ENCODE data around the gene LPP. TPM values are rescaled to one million over a fixed set of nuclear protein-coding genes. Genes with fewer than 3 reads are reported as not detected.
"Not testable (repeated sequence)": the region's sequence is repeated elsewhere in the genome, so short reads cannot be mapped to it uniquely, and the experiment has no call there.

The LPP gene
- total RNA-seq, 2 experiments from 2014 or later = 27.5 to 31.8 TPM

DNA sequence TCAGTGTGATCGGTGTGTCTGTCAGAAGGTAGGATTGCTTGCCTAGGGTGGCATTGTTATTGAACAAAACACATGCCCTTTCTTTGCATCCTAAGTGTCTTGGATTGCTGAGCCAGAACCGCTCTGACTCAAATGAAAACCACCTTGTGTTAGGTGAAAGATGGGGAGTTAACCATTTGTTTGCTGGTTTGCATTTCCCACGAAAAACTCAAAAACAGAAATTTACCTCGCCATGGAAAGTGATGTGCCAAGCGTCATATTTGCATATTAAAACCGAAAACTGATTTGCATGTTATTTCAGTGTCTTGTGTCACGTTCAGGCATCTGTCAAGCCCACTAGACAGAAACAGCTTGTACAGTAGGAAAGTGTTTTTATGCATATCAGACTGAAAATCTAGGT lies 543.2 kb downstream of the LPP start:
- peaks cover 1% of the 10 kb centered on the region for H3K36me3 Mint-ChIP-seq (ENCODE audit: low read depth)
- H3K27ac Mint-ChIP-seq = no peak overlapping the region
- no peaks in the 10 kb centered on the region for H3K9me3 Mint-ChIP-seq
- DNase-seq = peak; percentile 36
- no peak overlapping the region for H3K4me3 Mint-ChIP-seq
- CTCF ChIA-PET = interaction anchor here (0.7 to 1.3 kb wide), 2 partner anchors 257 to 958 kb away, joined by 3 to 6 read pairs; no protein-coding TSS in a partner anchor
- intact Hi-C loops (cut with micrococcal nuclease) = no loop called here
- H3K27me3 Mint-ChIP-seq (ENCODE audit: low read depth) = no peaks in the 10 kb centered on the region
- H3K4me1 Mint-ChIP-seq (ENCODE audit: low read depth) = peaks cover 33% of the 10 kb centered on the region

- H3K27ac Mint-ChIP-seq = no peak overlapping the region
- DNase-seq = no peak
- peaks cover 33% of the 10 kb centered on the region for H3K4me1 Mint-ChIP-seq (ENCODE audit: low read depth)
- H3K4me3 Mint-ChIP-seq = no peak overlapping the region
- CTCF ChIA-PET = interaction anchor here (0.6 to 0.9 kb wide), 2 partner anchors 93 to 1104 kb away, joined by 3 read pairs; no protein-coding TSS in a partner anchor
- H3K9me3 Mint-ChIP-seq = no peaks in the 10 kb centered on the region
- intact Hi-C loops (cut with micrococcal nuclease) = no loop called here
- peaks cover 1% of the 10 kb centered on the region for H3K36me3 Mint-ChIP-seq (ENCODE audit: low read depth)
- no peaks in the 10 kb centered on the region for H3K27me3 Mint-ChIP-seq (ENCODE audit: low read depth)
Observed at GRCh38 chr3:188698436-188698835, 544.5 kb downstream of the LPP start.

DNA sequence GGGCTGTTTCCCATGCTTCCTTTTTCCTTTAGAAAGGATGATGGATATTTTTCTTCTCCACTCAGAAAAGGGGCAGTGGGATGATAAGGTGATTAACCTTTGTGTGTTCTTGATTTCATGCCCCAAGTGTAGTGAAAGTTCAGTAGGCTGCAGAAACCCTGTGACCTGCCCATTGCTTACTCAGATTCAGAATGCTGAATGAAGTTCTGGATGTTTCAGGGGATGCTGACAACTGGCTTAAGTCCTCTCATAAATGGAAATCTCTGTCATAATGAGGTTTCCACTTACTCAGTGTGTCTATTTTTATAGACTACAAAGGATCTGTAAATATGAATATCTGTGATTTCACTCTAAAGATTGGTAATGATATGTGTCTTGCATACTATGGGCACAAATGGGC lies 546.5 kb downstream of the LPP start:
- intact Hi-C loops (cut with micrococcal nuclease) = loop anchor here (1.0 kb wide), 6 partner anchors 17 to 361 kb away; no protein-coding TSS in a partner anchor
- CTCF ChIA-PET = no interaction called here
- H3K36me3 Mint-ChIP-seq (ENCODE audit: low read depth) = peaks cover 3% of the 10 kb centered on the region
- no peak overlapping the region for H3K4me3 Mint-ChIP-seq
- H3K4me1 Mint-ChIP-seq (ENCODE audit: low read depth) = peaks cover 30% of the 10 kb centered on the region
- no peak overlapping the region for H3K27ac Mint-ChIP-seq
- H3K27me3 Mint-ChIP-seq (ENCODE audit: low read depth) = no peaks in the 10 kb centered on the region
- H3K9me3 Mint-ChIP-seq = no peaks in the 10 kb centered on the region
- peak; percentile 52 for DNase-seq

DNA sequence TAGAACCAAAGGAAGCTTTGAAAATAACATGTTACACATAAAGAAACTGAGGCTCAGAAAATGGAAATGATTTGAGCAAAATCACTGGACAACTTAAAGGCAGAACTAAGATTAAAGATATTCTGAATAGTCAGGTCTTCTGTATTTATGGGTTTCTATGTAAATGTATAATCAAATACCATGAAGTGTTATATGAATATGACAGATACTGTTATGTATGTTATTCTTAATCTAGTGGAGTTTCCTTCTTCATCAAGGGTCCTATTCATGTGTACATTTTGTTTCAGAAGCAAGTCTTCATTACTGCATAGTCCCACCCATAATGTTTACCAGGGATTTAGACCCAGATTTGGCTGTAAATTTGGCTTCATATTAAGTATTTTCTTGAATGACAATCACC lies 547.0 kb downstream of the LPP start:
- Mint-ChIP-seq H3K4me3 (no peak overlapping the region), H3K4me1 (ENCODE audit: low read depth) (peaks cover 30% of the 10 kb centered on the region), H3K27me3 (ENCODE audit: low read depth) (no peaks in the 10 kb centered on the region), H3K9me3 (no peaks in the 10 kb centered on the region), H3K27ac (no peak overlapping the region), H3K36me3 (ENCODE audit: low read depth) (peaks cover 4% of the 10 kb centered on the region)
- DNase-seq = no peak
- intact Hi-C loops (cut with micrococcal nuclease) = loop anchor here (1.0 kb wide), 6 partner anchors 18 to 362 kb away; no protein-coding TSS in a partner anchor
- CTCF ChIA-PET = no interaction called here

DNA sequence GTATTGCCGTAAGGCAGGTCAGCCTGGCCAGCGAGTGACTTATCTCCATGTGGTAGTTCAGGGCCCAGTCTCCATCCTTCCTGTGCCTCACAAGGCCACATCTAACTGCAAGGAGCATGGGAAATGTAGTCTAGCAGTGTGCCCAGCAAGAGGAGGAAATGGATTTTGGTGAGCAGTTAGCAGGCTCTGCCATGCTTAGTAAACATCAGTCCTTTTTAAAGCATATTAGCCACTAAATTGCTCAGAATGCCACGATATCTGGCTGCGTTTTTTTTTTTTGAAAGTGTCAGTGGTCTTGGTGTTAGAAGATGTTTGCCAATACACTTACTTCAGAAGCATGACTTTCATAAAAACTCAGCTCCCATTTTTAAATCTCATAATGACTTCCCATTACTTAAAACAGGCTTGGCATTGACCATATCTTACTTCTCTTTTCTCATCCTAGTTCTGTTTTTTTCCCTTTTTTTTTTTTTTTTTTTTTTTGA lies 547.6 kb downstream of the LPP start:
- Mint-ChIP-seq H3K9me3 (no peaks in the 10 kb centered on the region), H3K27me3 (ENCODE audit: low read depth) (no peaks in the 10 kb centered on the region), H3K4me3 (no peak overlapping the region), H3K4me1 (ENCODE audit: low read depth) (peaks cover 32% of the 10 kb centered on the region), H3K27ac (no peak overlapping the region), H3K36me3 (ENCODE audit: low read depth) (peaks cover 4% of the 10 kb centered on the region)
- DNase-seq = peak; percentile 14
- intact Hi-C loops (cut with micrococcal nuclease) = no loop called here
- CTCF ChIA-PET = no interaction called here

DNA sequence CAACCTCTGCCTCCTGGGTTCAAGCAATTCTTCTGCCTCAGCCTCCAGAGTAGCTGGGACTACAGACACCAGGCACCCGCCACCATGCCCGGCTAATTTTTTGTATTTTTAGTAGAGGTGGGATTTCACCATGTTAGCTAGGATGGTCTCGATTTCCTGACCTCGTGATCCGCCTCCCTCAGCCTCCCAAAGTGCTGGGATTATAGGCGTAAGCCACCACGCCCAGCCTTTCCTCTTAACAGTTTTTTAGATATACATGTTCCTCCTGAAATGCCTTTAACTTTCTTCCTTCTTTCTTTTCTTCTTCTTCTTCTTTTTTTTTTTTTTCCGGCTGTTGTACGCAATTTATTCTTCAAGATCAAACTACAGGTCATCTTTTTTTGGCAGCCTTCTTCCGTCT lies 548.1 kb downstream of the LPP start:
- H3K36me3 Mint-ChIP-seq (ENCODE audit: low read depth); CTCF ChIA-PET; H3K27me3 Mint-ChIP-seq (ENCODE audit: low read depth); intact Hi-C loops (cut with micrococcal nuclease); H3K9me3 Mint-ChIP-seq; H3K4me3 Mint-ChIP-seq; H3K27ac Mint-ChIP-seq; DNase-seq: not testable (repeated sequence)
- H3K4me1 Mint-ChIP-seq (ENCODE audit: low read depth) = peaks cover 29% of the 10 kb centered on the region

GRCh38 chr3:188706176-188706575 lies 552.2 kb downstream of the LPP start:
- H3K36me3 Mint-ChIP-seq (ENCODE audit: low read depth) = peaks cover 6% of the 10 kb centered on the region
- no peak overlapping the region for H3K27ac Mint-ChIP-seq
- H3K4me3 Mint-ChIP-seq = no peak overlapping the region
- H3K4me1 Mint-ChIP-seq (ENCODE audit: low read depth) = peaks cover 14% of the 10 kb centered on the region
- DNase-seq = no peak
- CTCF ChIA-PET = interaction anchor here (0.7 to 1.1 kb wide), 3 partner anchors 170 to 767 kb away, joined by 3 read pairs; no protein-coding TSS in a partner anchor
- intact Hi-C loops (cut with micrococcal nuclease) = no loop called here
- no peaks in the 10 kb centered on the region for H3K27me3 Mint-ChIP-seq (ENCODE audit: low read depth)
- no peaks in the 10 kb centered on the region for H3K9me3 Mint-ChIP-seq

DNA sequence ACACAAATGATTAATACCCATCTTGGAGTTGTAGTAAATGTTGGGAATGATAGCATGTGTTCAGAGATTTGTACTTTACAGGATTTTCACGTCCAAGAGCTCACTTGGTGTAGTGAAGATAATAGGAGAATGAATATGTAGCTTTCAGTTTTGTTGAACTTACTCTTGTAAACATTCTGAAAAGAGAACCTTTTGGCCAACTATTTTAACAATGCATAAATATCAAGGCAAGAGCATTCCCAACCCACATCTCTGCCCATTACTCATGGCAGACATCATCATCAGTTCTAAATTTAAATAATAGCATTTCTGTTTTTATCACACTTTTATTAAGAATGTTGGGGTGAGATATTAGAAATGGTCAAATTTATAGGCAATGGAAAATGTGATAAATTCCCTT lies 552.6 kb downstream of the LPP start:
- Mint-ChIP-seq H3K4me3 (no peak overlapping the region), H3K36me3 (ENCODE audit: low read depth) (peaks cover 8% of the 10 kb centered on the region), H3K27me3 (ENCODE audit: low read depth) (no peaks in the 10 kb centered on the region), H3K27ac (no peak overlapping the region), H3K9me3 (no peaks in the 10 kb centered on the region), H3K4me1 (ENCODE audit: low read depth) (peaks cover 9% of the 10 kb centered on the region)
- no peak for DNase-seq
- intact Hi-C loops (cut with micrococcal nuclease) = no loop called here
- CTCF ChIA-PET = interaction anchor here (0.7 to 1.1 kb wide), 3 partner anchors 169 to 767 kb away, joined by 3 read pairs; no protein-coding TSS in a partner anchor

GRCh38 chr3:188707381-188708288 lies 553.7 kb downstream of the LPP start:
- Mint-ChIP-seq H3K4me3 (no peak overlapping the region), H3K27me3 (ENCODE audit: low read depth) (no peaks in the 10 kb centered on the region), H3K4me1 (ENCODE audit: low read depth) (peaks cover 9% of the 10 kb centered on the region), H3K36me3 (ENCODE audit: low read depth) (peaks cover 8% of the 10 kb centered on the region), H3K9me3 (no peaks in the 10 kb centered on the region), H3K27ac (no peak overlapping the region)
- DNase-seq = no peak
- CTCF ChIA-PET = interaction anchor here (0.6 to 1.0 kb wide), 2 partner anchors 15 to 460 kb away, joined by 3 read pairs; no protein-coding TSS in a partner anchor
- intact Hi-C loops (cut with micrococcal nuclease) = no loop called here

GRCh38 chr3:188711881-188712247 lies 557.9 kb downstream of the LPP start:
- Mint-ChIP-seq H3K4me1 (ENCODE audit: low read depth) (peaks cover 6% of the 10 kb centered on the region), H3K27ac (no peak overlapping the region), H3K36me3 (ENCODE audit: low read depth) (peaks cover 5% of the 10 kb centered on the region), H3K9me3 (no peaks in the 10 kb centered on the region), H3K4me3 (no peak overlapping the region), H3K27me3 (ENCODE audit: low read depth) (no peaks in the 10 kb centered on the region)
- DNase-seq = no peak
- intact Hi-C loops (cut with micrococcal nuclease) = no loop called here
- CTCF ChIA-PET = no interaction called here

- no peak overlapping the region for H3K4me3 Mint-ChIP-seq
- H3K9me3 Mint-ChIP-seq = no peaks in the 10 kb centered on the region
- no peak overlapping the region for H3K27ac Mint-ChIP-seq
- peaks cover 7% of the 10 kb centered on the region for H3K36me3 Mint-ChIP-seq (ENCODE audit: low read depth)
- DNase-seq = no peak
- no peaks in the 10 kb centered on the region for H3K27me3 Mint-ChIP-seq (ENCODE audit: low read depth)
- H3K4me1 Mint-ChIP-seq (ENCODE audit: low read depth) = peaks cover 6% of the 10 kb centered on the region
- intact Hi-C loops (cut with micrococcal nuclease) = no loop called here
- CTCF ChIA-PET = no interaction called here
Observed at GRCh38 chr3:188712248-188712924, 558.4 kb downstream of the LPP start.

DNA sequence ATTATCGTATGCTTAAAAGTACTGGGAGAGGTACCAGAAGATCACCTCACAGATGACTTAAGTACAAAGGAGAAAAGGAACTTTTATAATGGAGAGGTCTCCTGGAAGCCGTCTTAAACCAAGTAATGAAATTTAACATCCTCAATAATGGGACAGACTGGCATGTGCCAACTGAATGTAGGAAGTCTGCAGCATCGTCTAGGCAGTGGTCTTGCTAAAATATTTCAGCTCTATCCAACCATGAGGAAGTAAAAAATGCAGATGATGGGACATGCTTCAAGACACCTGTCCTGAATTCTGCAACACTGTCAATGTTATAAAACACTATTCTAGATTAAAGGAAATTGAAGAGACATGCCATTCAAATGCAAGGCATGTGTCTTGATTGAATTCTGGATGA lies 559.0 kb downstream of the LPP start:
- DNase-seq = no peak
- peaks cover 2% of the 10 kb centered on the region for H3K4me1 Mint-ChIP-seq (ENCODE audit: low read depth)
- H3K27ac Mint-ChIP-seq = no peak overlapping the region
- no peak overlapping the region for H3K4me3 Mint-ChIP-seq
- no peaks in the 10 kb centered on the region for H3K27me3 Mint-ChIP-seq (ENCODE audit: low read depth)
- H3K9me3 Mint-ChIP-seq = no peaks in the 10 kb centered on the region
- H3K36me3 Mint-ChIP-seq (ENCODE audit: low read depth) = peaks cover 7% of the 10 kb centered on the region
- intact Hi-C loops (cut with micrococcal nuclease) = no loop called here
- CTCF ChIA-PET = no interaction called here

Data from activated naive CD4-positive, alpha-beta T cell treated with anti-CD3 and anti-CD28 coated beads for 36 hours (primary cell).